Lower leg skin (tissue), 4 donors: ENCODE measurements around the gene ZFTA. TPM values are rescaled to one million over a fixed set of nuclear protein-coding genes. Genes with fewer than 3 reads are reported as not detected.
"Not testable (repeated sequence)": the region's sequence is repeated elsewhere in the genome, so short reads cannot be mapped to it uniquely, and the experiment has no call there.

Source experiments
- DNase-seq, 2 donors: peaks; one replicate each; pipeline ENCODE4 v3.0.0-alpha.2; 2019; ENCODE audit warnings: low spot score in 2 of 2
- H3K4me3 ChIP-seq: fragments of 200-600 bp; sonication (generic); 2 replicates; pipeline ENCODE4 v1.5.1; 2017; ENCODE audit warnings: mild to moderate bottlenecking, low read depth; ENCODE audit not compliant: poor library complexity, severe bottlenecking
- POLR2A ChIP-seq, 2 donors: fragments of 450-650 bp; IDR thresholded peaks; one replicate each; pipeline ENCODE4 v1.6.1; 2016 to 2017; ENCODE audit warnings: antibody characterized with exemption in 2 of 2, mild to moderate bottlenecking in 1 of 2, moderate library complexity in 1 of 2
- WGBS, 2 donors: methylation state at CpG; one replicate each; pipeline ENCODE4 v1.1.5; 2018; 5-methylcytosine and 5-hydroxymethylcytosine counted together
- intact Hi-C: fragments of 100-400 bp; cut with DNase I; formaldehyde crosslinking; loops from one replicate; pipeline ENCODE4 v1.15.0; 2023; ENCODE audit warnings: low total_unique reads
- total RNA-seq, 4 donors: library from RNA; depleted of rRNA; stranded (reverse); fragments of >200 nt; gene quantifications; one replicate each; pipeline ENCODE4 v1.1.0, GENCODE V29; 2016
- TF ChIP-seq, protein P1 (sequence below), 3 donors: fragments of 450-650 bp; IDR thresholded peaks; one replicate each; pipeline ENCODE4 v1.5.1; 2016; ENCODE audit warnings: antibody characterized with exemption in 3 of 3, mild to moderate bottlenecking in 3 of 3, moderate library complexity in 2 of 3

Gene ZFTA
- total RNA-seq, 4 donors from 2014 or later, result 7.8 to 9.8 (median 8.6) TPM

DNA sequence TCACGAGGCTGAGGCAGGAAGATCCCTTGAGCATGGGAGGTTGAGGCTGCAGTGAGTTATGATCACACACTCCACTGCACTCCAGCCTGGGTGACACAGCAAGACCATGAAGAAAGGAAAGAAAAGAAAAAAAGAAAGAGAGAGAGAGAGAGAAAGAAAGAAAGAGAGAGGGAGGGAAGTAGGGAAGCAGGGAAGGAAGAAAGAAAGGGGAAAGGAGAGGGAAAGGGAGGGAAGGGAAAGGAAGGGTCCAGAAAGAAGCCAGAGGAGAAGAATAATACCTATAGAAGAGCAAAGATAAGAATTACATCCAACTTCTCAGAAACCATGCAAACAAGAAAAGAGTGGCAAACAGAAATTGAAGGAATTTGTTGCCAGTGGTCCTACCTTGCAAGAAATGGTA is 17.2 kb upstream of the ZFTA start:
- DNase-seq, result no peak
- intact Hi-C loops, result no loop called here
- TF ChIP-seq POLR2A (IDR thresholded peaks at IDR 0.05), result no peak
- 83 to 86% methylated on average over 1 of the region's 1 CpG for WGBS, 2 donors
- H3K4me3 ChIP-seq, result no peak overlapping the region

DNA sequence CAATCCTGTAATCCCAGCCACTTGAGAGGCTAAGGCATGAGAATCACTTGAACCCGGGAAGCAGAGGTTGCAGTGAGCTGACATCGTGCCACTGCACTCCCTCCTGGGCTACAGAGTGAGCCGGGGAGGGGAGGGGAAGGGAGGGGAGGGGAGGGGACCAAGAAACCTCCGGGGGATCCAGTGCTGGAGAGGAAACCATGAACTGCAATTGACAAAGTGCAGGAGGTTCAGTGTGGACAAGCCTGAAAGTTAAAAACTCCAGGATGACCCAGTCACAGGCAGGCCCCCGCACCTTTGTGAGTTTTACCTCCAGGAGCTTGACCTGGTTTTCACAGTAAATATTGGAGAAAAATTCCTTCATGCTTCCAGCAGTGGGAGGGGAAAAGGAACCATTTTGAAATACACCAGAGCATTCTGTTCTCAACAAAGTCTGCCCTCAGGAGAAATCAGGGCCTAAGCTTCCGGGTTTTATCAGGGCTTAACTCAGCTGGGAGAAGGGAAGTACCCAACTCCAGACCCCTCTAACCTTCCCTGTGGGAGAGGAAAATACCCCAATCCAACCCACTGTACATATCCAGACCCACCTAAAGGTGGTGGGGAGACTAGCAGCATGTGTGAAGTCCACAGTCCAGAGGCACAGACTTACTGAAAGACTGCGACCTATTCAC is 15.5 kb upstream of the ZFTA start:
- WGBS, 2 donors, result 41 to 45% methylated on average over 7 of the region's 7 CpGs
- no peak for DNase-seq
- intact Hi-C loops, result no loop called here
- no peak overlapping the region for H3K4me3 ChIP-seq
- TF ChIP-seq POLR2A (IDR thresholded peaks at IDR 0.05), result no peak
- TF ChIP-seq, protein P1, sequence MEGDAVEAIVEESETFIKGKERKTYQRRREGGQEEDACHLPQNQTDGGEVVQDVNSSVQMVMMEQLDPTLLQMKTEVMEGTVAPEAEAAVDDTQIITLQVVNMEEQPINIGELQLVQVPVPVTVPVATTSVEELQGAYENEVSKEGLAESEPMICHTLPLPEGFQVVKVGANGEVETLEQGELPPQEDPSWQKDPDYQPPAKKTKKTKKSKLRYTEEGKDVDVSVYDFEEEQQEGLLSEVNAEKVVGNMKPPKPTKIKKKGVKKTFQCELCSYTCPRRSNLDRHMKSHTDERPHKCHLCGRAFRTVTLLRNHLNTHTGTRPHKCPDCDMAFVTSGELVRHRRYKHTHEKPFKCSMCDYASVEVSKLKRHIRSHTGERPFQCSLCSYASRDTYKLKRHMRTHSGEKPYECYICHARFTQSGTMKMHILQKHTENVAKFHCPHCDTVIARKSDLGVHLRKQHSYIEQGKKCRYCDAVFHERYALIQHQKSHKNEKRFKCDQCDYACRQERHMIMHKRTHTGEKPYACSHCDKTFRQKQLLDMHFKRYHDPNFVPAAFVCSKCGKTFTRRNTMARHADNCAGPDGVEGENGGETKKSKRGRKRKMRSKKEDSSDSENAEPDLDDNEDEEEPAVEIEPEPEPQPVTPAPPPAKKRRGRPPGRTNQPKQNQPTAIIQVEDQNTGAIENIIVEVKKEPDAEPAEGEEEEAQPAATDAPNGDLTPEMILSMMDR (IDR thresholded peaks at IDR 0.05), result no peak

DNA sequence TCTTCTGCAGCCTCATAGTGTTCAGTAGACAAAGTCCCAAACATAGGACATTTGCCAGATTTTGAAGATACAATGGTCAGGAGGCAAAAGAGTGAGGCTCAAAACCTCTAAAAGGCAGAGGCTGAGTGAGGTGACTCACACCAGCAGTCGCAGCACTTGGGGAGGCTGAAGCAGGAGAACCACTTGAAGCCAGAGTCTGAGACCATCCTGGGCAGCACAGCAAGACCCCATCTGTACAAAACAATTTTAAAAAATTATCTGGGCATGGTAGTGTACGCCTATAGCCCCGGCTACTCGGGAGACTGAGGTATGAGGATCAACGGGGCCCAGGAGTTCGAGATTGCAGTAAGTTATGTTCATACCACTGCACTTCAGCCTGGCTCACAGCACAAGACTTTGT is 14.2 kb upstream of the ZFTA start:
- DNase-seq, result no peak
- WGBS, 2 donors, result 95 to 97% methylated on average over 6 of the region's 6 CpGs
- intact Hi-C loops, result no loop called here
- TF ChIP-seq POLR2A (IDR thresholded peaks at IDR 0.05), result no peak
- TF ChIP-seq, protein P1 (IDR thresholded peaks at IDR 0.05), result no peak
- no peak overlapping the region for H3K4me3 ChIP-seq

DNA sequence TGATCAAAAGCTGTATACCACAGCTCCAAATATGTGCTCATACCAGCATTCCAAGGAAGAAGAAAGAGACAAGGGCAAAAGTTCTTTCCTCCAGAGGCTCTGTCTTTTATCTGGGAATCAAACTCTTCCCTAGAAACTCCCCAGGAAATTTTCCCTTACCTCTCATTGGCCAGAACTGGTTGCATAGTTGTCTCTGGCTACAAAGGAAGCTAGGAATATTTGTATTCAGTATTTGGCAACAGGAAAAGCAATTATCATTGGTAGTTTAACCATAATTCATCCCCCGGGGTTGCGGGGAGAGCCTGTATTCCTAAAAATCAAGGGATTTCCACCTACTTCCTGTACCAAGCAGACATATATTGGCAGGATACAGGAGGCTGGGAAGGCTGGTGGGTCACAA is 10.5 kb upstream of the ZFTA start:
- H3K4me3 ChIP-seq, result no peak overlapping the region
- intact Hi-C loops, result no loop called here
- no peak for TF ChIP-seq POLR2A (IDR thresholded peaks at IDR 0.05)
- TF ChIP-seq, protein P1 (IDR thresholded peaks at IDR 0.05), result no peak
- DNase-seq, result no peak
- WGBS, 2 donors, result 53 to 66% methylated on average over 2 of the region's 2 CpGs

DNA sequence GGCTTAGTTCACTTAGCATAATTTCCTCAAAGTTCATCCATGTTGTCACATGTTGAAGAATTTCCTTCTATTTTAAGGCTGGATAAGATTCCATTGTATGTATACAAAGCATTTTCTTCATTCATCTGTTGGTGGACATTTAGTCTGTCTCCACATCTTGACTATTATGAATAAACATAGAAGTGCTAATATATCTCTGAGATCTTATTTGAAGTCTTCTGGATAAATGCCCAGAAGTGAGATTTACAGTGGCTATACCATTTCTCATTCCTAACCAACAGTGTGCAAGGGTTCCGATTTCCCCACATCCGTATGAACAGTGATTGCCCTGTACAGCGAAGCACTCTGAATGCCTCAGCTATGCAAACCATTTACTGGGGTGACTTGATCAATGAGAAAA is 6.6 kb upstream of the ZFTA start:
- H3K4me3 ChIP-seq, result no peak overlapping the region
- no peak for DNase-seq
- 59 to 82% methylated on average over 3 of the region's 3 CpGs for WGBS, 2 donors
- intact Hi-C loops, result no loop called here
- TF ChIP-seq, protein P1 (IDR thresholded peaks at IDR 0.05), result no peak
- no peak for TF ChIP-seq POLR2A (IDR thresholded peaks at IDR 0.05)

DNA sequence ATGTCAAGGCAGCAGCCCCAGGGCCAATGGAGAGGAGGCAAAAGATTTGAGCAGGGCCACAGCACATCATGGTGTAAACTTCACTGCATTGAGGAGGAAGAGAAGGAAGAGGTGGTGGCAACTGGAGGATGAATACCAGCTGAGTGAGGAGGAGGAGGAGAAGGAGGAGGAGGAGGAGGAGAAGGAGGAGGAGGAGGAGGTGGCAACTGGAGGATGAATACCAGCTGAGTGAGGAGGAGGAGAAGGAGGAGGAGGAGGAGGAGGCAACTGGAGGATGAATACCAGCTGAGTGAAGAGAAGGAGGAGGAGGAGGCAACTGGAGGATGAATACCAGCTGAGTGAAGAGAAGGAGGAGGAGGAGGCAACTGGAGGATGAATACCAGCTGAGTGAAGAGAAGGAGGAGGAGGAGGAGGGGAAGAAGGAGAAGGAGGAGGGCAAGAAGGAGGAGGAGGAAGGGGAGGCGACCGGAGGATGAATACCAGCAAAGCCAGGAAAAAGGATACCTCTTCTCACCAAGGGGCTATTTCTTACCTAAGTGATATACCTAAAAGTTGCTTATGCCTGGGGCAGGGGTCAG is 3.3 kb upstream of the ZFTA start:
- H3K4me3 ChIP-seq, DNase-seq, intact Hi-C loops: not testable (repeated sequence)
- WGBS, 2 donors, result 86 to 94% methylated on average over 2 of the region's 2 CpGs

DNA sequence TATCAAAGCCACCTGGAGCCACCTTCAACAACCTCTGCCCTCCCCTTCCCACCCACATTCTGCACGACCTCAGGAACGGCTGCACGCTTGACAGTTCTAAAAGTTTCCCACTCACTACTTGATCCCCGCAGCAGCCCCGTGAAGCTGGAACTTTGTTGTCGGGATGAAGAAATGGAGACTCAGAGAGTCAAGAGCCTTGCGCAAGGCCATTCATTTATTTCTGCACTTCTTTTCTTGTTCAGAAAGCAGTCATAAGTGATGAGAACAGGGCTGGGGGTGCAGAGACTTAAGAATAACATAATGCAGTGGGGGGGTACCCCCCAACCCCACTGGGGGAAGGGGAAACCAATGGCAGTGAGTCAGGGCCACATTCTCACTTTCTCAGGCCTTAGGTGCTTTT is 2.2 kb upstream of the ZFTA start:
- 86 to 88% methylated on average over 7 of the region's 7 CpGs for WGBS, 2 donors

More for the DNA sequence above, 2.2 kb upstream of the ZFTA start:
- H3K4me3 ChIP-seq, result no peak overlapping the region
- TF ChIP-seq POLR2A (IDR thresholded peaks at IDR 0.05), result no peak
- TF ChIP-seq, protein P1 (IDR thresholded peaks at IDR 0.05), result no peak
- intact Hi-C loops, result no loop called here
- no peak for DNase-seq
